D341Med (cell line): ENCODE data around the gene KDM2A.

Source experiments
- DNase-seq: peaks from one replicate; pipeline ENCODE4 v3.0.0; 2012; ENCODE audit warnings: low spot score

The KDM2A gene

DNA sequence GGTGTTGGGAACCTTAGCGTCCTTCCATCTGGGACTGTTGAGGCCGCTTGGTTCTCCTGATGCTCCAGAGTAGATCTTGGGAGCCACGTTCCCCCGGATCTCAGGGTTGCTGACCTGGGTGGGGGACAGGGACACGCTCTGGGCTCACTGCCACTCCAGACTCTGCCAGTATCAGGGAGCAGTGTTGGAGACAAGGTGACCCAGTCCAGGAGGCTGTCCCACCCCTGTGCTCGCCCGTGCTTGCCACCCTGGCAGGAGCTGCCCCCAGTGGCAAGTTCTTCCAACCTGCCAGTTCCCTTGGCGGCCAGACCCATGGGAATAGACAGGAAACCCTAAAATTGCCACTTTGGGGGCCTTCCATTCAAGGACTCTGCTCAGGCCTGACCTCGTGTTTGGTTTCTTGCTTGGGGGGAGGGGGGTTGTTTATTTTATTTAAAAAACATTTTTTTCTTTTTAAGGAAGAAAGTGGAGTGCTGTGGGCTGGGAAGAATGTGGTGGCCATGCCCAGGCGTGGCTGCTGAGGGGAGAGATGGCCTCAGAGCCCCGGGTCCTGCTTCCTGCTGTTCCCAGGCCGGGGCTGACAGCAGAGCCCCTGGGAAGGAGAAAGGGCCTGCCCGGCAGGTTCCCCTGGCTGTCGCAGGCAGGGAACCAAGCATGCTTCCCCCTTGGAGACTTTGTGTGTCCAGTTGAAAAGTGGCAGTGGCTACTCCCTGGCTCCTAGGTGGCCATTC lies 154.4 kb downstream of the KDM2A start:
- DNase-seq = no peak

DNA sequence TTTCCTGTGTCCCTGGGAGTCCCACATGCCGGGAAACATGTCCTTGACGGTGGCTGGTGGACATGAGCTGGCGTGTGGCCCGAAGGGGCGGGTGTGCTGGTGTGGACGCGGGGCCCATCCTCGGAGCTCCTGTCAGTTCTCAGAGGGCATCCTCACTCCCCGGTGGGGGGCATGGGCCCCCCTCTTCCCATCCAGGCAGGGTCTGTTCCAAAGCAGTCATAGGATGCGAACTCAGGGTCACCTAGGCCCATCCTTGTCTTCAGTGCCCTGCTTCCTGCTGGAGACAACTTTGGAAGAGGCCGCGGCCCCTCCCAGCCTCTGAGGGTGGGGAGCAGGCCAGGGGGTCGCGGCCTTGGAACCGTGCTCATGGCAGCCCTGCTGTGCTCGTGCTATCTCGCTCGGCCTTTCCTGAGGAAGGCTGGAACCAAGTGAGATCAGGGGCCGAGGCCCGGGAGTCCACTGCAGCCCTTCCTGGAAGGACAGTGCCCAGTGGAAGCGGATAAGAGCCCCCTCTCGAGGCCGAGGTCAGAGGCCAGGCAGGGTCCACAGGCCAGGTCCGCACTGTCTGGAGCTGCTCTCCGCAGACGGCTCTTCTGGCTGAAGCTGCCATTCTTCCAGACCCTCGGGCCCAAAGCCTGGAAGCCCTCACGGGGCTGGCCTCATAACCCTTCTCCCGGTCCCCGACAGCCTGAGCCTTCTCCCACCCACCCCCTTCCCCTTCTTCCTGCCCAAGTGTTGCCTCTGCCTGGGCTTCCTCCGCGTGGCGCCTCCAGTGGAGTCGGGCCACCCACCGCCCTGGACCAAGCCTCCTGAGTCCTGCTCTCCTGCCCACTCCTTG lies 155.9 kb downstream of the KDM2A start:
- no peak for DNase-seq

DNA sequence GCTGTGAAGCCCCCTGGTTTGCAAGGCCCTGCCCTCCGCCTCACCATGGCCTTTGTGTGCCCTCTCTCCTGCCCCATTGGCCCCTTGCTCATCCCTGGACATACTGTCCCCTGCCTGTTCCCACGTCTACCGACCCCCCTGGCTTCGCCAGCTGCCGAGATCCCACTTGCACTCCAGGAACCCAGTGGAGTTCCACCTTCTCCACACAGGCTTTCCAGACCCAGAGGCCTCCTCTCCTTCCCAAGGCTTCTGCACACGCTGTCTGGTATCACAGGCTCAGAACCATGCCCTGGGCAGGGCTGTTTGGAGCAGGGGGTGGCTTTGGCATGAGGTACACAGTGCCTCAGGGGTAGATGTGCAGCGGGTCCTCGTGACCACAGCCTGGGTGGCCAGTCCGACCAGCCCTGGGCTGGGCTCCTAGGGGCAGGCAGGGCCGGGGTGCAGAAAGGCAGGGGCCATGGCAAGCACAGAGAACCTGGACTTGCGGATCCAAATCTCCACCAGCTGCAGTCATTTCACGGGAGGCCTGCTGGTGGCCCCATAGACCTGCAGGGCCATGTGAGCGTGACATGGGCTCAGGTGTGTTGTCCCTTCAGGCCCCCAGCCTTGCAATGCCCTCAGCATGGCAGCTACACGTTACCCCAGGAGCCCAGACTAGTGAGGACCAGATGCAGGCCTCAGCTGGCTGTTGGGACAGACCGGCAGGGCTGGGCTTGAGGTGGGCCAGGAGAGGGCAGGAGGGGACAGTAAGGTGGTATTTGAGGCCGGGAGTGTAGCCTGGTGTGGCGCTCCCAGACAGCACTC lies 156.7 kb downstream of the KDM2A start:
- DNase-seq = no peak

DNA sequence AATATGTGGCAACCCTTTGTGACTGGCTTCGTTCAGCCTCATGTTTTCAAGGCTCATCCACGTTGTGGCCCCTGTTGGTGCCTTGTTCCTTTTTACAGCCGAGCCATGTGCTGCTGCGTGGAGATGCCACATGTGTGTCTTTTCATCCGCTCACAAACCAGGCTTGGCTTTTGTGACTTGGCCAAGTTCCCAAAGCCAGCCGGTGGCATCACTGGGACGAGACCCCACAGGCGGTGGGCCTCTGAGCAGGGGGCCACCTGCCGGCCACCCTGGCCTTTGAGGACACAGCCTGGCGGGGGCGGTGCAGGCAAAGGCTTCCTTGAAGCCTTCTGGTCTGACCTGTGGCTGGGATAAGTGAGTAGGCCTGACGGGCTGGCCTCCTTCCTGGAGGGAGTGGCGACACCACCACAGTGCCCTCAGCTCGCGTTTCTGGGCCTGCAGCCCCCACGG lies 157.7 kb downstream of the KDM2A start:
- DNase-seq = no peak

DNA sequence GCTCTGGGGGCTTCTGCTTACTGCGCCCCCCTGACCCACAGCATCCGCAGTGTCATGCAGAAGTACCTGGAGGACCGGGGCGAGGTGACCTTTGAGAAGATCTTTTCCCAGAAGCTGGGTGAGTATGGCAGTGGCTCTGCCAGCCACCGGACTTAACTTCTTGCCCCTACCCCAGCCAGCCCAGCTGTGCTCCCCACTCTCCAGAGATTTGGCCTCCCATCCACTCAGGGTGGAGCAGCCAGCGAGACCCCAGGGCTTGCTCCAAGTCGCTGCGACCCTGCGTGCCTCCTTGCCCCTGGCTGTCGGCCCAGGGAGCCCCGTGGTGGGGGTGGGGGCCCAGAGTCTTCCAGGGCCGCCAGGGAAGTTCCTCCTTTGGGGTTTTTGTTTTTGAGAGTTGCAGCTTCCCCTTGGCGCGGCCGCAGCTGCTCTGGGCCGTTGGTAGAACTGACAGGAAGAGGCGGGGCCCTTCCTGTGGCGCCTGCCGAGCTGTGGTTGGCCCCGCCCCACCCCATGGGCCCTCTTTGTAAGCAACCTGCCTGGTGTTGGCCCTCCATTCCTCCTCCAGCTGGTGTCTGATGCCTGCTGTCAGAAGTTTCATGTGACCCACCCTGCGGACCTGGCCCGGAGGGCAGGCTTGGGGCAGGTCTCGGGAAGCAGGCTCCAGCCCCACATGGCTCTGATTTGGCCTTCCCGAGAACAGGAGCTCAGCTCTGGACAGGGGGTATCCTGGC lies 158.3 kb downstream of the KDM2A start:
- DNase-seq = no peak

DNA sequence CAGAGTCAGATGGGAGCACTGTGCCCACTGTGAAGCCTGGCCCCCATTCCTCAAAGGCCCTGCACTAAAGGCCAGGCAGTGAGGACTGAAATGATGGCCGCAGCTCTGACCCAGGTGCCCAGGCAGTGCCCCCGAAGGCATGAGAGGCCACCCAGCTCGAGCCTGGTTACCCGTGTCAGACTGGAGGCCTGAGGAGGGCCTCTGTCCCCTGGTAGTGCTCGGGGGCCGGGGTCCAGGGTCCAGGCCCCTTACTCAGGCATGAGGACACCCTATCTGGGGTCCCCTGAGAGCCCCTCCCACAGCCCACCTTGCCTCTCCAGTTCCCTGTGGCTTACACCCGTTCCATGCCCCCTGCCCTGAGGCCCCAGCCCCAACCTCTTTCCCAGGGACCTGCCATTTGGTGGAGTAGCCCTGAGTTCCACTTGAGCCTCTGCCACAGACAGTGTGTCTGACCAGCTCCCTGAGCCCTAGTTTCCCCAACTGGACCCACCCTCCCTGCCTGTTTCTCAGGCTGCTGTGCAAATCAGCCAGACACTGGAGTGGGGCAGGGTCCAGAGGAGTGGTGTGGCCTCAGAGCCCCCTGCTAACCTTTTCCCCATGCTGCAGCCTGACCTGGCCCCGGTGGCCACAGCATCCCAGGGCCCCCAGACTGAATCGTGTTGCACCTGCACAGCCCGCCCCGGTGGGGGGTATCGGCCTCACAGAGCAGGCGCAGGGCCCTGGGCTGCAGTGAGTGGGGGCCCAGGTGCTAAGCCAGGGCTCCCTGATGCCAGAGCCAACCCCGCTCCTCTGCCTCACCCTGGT lies 159.3 kb downstream of the KDM2A start:
- no peak for DNase-seq

DNA sequence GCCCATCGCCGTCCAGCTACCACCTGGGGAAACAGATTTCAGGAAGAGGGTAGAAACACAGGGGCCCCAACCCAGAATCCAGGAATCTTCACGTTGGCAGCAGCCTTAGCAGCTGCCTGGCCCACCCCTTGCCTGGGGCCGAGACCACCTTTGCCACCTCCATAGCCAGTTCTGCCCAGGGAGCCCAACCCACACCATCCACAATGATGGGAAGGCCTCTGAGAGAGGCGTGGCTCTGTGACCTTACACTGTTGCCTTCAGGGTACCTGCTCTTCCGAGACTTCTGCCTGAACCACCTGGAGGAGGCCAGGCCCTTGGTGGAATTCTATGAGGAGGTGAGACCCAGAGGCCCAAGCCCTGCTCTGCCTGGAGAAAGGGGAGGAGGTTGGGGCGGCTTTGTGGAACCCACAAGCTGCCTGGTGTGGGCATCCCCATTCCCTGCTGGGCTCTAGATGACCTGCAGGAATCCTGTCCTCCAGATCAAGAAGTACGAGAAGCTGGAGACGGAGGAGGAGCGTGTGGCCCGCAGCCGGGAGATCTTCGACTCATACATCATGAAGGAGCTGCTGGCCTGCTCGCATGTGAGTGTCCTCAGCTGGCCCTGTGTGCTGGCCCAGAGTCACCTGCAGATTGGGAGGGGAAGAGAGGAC lies 160.0 kb downstream of the KDM2A start:
- no peak for DNase-seq

DNA sequence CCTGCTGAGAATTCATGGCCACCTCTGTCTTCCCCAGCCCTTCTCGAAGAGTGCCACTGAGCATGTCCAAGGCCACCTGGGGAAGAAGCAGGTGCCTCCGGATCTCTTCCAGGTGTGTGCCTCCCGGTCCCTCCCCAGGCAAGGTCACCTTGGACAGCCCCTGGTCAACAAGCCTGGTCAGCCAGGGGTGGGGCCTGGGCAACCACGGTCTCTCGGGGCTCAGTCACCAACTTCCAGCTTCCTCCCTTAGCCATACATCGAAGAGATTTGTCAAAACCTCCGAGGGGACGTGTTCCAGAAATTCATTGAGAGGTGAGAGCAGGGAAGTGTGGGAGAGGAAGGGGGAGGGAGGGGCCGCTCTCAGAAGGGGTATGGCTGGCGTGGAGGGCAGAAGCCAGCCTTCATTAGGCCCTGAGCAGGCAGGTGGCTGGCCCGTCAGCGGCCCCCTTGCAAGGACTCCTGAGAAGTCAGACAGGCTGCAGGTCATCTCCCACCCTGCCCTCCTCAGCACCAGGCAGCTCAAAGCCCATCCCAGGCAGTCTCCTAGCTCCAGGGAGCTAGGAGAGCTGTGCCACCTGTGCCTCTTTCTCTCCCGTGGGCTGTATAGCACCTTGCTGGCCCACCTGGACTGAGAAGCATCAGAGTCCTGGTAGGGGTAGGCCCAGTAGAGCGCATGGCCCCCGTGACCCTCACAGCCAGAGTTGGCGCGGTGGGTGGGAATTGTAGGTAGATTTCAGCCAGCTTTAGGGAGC lies 160.7 kb downstream of the KDM2A start:
- no peak for DNase-seq

DNA sequence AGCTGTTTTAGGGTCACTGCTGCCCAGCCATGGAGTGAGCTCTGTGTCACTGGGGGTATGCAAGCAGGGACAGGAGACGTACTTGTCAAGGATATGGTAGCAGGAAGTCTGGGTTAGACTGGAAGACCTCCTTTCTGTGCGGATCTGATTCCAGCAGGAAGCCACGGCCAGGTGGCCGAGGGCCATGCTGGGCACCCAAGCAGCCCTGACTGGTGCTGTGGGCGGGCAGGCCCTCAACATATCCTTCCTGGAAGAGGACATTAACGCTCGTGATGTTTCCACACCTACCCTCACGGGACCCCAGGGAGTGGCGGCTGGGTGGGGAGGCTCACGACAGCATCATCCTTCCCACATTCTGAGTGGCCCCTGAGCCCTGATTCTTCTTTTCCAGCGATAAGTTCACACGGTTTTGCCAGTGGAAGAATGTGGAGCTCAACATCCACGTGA lies 161.3 kb downstream of the KDM2A start:
- DNase-seq = no peak

DNA sequence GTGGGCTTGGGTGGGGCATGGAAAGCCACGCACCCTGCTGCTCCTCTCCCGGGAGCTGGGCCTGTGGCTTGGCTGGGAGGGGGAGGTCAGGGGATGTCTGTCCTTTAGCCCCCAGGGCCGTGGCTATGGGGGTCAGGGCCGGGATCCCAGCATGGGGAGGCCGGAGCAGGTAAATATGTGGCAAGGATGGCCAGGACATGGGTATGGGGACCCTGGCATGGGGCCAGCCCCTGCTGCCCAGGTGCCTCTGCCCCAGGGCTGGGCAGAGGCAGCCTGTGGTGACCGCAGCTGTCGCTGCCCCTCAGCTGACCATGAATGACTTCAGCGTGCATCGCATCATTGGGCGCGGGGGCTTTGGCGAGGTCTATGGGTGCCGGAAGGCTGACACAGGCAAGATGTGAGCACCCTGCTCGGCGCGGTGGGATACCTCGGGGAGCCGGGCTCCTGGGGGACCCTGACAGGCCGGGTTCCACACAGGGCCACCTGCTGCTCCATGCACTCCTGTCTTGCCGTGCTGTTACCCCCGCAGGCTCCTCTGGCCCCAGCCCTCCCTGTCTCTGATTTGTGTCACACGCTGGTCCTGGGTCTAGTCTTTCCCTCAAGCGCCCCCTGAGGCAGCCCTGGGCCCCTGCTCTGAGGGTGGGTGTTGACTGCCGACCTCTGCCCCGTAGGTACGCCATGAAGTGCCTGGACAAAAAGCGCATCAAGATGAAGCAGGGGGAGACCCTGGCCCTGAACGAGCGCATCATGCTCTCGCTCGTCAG lies 161.9 kb downstream of the KDM2A start:
- no peak for DNase-seq

DNA sequence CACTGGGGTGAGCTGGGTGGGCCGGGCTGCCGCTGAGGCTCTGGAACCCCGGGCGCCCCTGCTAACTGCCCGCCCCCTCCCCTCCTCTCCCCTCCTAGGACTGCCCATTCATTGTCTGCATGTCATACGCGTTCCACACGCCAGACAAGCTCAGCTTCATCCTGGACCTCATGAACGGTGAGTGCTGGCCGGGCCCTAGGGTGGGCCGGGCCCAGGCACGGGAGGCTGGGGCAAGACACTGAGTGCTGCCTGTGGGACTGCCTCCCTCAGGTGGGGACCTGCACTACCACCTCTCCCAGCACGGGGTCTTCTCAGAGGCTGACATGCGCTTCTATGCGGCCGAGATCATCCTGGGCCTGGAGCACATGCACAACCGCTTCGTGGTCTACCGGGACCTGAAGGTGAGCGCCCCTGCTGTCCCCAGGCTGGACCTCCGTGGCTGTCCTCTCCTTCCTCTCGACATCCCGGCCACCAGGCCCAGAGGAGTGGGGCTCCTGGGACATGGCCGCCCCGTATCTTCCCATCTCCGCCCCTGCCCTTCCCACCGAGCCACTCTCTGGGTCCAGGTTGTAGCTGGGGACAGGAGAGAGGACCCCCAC lies 162.6 kb downstream of the KDM2A start:
- no peak for DNase-seq

DNA sequence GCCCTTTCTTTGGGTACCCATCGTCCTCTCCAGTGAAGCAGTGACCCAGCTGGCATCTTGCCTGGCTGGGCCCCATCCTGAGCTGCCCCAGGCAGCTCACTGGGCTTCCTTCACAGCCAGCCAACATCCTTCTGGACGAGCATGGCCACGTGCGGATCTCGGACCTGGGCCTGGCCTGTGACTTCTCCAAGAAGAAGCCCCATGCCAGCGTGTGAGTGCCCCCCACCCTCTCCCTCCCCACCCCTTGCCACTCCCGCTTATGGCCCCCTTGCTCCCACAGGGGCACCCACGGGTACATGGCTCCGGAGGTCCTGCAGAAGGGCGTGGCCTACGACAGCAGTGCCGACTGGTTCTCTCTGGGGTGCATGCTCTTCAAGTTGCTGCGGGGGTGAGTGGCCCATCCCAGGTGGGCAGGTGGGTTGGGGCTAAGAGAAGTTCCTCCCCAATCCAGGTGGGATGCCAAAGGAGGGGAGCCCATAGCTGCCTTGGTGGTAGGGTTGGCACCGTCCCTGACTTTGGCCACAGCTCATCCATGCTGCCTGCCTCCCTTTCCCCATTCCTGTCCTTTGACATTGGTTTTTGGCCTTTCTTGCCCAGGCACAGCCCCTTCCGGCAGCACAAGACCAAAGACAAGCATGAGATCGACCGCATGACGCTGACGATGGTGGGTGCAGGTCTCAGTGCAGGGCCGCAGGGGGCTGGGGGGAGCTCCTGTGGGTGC lies 163.3 kb downstream of the KDM2A start:
- no peak for DNase-seq

DNA sequence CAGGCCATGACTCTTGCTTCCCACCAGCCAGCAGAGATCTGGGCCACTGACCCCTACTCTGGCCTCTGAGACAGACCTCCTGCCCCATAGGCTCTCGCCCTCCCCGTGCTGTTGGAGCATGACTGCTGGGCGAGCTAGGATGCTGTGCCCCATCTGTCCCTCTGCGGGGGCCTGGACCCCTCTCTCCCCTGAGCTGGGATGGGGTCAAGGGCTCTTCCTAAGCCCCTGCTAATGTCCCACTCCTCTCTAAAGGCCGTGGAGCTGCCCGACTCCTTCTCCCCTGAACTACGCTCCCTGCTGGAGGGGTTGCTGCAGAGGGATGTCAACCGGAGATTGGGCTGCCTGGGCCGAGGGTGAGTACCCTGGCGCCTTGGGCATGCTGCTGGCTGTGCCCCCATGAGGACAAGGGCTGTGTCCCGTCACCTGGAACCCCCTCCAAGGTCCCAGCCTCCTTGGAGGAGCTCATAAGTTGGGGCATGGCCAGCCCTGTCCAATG lies 163.9 kb downstream of the KDM2A start:
- DNase-seq = no peak

DNA sequence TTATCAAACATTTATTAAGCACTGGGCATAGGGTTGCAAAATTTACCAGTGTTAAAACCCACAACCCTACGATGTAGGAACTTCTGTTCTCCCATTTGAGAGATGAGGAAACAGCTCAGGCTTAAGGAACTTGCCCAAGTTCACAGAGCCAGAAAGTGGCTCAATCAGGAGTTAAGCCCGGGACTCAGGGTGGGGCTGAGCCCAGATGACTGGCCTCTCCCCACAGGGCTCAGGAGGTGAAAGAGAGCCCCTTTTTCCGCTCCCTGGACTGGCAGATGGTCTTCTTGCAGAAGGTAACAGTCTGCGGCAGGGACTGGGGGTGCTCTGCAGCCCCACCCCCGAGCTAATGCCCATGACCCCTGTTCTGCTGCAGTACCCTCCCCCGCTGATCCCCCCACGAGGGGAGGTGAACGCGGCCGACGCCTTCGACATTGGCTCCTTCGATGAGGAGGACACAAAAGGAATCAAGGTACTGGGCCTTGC lies 164.5 kb downstream of the KDM2A start:
- no peak for DNase-seq

DNA sequence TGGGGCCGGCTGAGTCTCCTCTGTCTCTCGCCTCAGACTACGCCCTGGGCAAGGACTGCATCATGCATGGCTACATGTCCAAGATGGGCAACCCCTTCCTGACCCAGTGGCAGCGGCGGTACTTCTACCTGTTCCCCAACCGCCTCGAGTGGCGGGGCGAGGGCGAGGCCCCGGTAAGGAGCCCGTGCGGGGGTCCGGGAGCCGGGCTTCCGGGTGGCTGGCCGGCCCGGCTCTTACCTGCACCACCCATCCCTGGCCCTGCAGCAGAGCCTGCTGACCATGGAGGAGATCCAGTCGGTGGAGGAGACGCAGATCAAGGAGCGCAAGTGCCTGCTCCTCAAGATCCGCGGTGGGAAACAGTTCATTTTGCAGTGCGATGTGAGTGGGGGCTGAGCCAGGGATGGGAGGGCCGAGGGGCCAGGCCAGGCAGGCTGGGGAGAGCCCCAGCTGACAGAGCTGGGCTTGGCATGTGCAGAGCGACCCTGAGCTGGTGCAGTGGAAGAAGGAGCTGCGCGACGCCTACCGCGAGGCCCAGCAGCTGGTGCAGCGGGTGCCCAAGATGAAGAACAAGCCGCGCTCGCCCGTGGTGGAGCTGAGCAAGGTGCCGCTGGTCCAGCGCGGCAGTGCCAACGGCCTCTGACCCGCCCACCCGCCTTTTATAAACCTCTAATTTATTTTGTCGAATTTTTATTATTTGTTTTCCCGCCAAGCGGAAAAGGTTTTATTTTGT lies 165.9 kb downstream of the KDM2A start:
- no peak for DNase-seq

DNA sequence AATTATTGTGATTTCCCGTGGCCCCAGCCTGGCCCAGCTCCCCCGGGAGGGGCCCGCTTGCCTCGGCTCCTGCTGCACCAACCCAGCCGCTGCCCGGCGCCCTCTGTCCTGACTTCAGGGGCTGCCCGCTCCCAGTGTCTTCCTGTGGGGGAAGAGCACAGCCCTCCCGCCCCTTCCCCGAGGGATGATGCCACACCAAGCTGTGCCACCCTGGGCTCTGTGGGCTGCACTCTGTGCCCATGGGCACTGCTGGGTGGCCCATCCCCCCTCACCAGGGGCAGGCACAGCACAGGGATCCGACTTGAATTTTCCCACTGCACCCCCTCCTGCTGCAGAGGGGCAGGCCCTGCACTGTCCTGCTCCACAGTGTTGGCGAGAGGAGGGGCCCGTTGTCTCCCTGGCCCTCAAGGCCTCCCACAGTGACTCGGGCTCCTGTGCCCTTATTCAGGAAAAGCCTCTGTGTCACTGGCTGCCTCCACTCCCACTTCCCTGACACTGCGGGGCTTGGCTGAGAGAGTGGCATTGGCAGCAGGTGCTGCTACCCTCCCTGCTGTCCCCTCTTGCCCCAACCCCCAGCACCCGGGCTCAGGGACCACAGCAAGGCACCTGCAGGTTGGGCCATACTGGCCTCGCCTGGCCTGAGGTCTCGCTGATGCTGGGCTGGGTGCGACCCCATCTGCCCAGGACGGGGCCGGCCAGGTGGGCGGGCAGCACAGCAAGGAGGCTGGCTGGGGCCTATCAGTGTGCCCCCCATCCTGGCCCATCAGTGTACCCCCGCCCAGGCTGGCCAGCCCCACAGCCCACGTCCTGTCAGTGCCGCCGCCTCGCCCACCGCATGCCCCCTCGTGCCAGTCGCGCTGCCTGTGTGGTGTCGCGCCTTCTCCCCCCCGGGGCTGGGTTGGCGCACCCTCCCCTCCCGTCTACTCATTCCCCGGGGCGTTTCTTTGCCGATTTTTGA lies 166.8 kb downstream of the KDM2A start:
- DNase-seq = no peak
